HG03196 (cell line): Measurements from ENCODE around the gene DGAT2L6.

Experiments used
- ATAC-seq: cut with Tn5 transposase; IDR thresholded peaks from one replicate; pipeline ENCODE4 v1.9.1; 2021; ENCODE audit not compliant: unreplicated experiment

The DGAT2L6 gene

DNA sequence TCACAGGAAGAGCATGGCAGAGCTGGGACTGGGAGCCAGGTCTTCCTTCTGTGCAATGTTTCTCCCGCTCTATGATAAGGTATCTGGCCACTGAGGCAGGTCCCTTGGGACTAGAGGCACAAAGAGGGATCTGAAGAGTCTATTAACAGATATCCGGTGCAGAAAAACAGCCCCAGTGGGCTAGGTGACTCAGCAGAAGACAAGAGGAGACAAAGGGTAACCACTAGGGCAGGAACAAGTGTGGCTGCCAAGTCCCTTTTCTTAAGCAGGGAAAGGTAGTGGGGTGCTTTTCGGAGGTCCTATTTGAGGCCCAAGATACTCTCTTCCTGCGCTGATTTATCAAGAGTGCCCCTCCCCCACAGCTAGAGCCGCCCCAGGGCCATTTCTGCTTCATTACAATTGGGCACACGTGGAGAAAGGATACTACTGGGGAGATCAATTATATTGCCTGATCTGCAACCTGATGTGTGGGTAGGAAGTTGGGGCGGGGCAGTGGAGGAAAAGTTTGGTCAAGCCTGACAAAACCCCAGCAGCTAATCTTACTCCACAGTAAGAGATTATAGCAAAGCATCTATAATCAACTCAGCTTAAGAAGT lies at the start of gene DGAT2L6:
Gene DGAT2L6, plus strand, starts transcription at position 546 of the 596 bp plus-strand sequence. CDS start 100 bp downstream, outside the sequence.
- peak; percentile 79 for ATAC-seq

DNA sequence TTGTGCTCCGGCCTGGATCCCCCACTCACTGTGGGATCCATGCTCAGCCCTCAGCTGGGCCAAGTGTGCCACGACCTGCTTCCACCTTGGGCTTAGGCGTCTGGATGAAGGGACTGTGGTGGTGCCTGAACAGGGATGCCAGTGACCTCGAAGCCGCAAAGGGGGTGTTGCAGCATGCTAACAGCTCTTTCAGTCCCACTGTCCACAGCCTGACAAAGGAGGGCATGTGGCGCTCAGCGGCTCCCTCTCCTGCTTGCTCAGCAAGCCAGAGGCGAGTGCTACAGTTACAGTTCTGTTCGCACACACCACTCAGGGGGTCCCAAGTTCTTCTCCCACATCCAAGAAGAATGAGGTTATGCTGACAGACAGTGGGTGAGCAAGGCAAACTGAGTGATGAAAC lies 49.2 kb upstream of the DGAT2L6 start:
- ATAC-seq = no peak

- ATAC-seq = no peak
These were observed 47.5 kb upstream of the DGAT2L6 start for GRCh38 chrX:70129816-70130215.

DNA sequence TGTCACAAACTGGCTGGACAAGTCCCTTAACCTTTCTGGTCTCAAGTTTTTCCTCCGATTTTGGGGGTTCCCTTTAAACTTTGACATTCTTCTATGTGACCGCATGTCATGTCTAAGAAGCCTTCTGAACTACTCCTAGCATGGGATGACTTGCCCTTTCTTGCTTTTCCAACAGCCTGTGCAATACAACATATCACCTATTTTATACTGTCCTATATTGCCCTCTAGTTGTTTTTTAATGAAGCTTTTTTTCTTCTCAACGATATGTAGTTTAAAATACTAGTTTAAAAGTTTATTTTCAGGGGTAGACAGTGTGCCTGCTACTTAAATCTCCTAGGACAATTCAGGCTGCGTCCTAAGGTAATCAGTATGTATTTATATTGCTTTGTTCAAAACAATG lies 45.1 kb upstream of the DGAT2L6 start:
- no peak for ATAC-seq

DNA sequence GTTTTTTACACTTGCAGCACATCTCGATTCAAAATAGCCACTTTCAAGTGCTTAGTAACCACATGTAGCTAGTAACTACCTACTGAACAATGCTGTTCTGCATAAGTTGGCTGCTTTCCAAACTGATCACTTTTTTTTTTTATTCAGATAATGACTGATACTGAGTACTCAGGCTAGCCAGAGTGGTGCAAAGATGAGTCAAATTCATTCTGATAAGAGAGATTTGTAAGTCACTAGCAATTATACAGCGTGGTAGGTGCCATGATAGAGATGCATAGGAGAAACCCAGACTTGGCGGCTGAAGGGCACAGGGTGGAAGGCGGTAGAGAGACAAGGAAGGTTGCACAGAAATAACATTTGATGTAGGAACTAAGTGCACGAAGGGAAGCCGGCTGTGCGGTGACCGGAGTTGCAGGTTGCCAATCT lies 44.4 kb upstream of the DGAT2L6 start:
- ATAC-seq = no peak

GRCh38 chrX:70133303-70134115 lies 43.8 kb upstream of the DGAT2L6 start, which contains the start of gene IGBP1:
TSS of gene IGBP1 (plus strand) at chrX:70133447. CDS start at chrX:70133948, 501 bp downstream.
- peak; percentile 90 for ATAC-seq

GRCh38 chrX:70134116-70134477 lies 43.2 kb upstream of the DGAT2L6 start:
- ATAC-seq = no peak

DNA sequence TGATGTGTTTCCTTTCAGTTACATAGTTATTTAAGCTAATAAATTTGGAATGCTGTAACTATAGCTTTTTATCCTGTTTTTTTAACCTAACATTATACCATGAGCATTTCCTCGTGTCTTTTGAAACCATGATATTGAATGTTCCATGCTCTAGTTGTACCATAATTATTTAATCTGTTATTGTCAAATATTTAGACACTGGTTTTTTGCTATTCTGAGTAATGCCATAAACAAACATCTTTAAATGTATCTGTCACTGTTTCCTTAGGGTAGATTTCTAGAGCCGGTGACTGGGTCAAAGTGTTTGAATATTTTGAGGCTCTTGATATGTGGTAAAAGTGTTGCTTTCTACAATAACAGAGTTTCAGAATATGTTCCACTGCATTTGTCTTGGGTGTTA lies 38.7 kb upstream of the DGAT2L6 start:
- no peak for ATAC-seq

- ATAC-seq = no peak
These were observed 37.5 kb upstream of the DGAT2L6 start for GRCh38 chrX:70139736-70140135.

- no peak for ATAC-seq
These were observed 35.9 kb upstream of the DGAT2L6 start for GRCh38 chrX:70141373-70141772.

- no peak for ATAC-seq
These were observed 10.4 kb upstream of the DGAT2L6 start for GRCh38 chrX:70166601-70167590.

GRCh38 chrX:70168238-70169188 lies 8.8 kb upstream of the DGAT2L6 start:
- no peak for ATAC-seq

DNA sequence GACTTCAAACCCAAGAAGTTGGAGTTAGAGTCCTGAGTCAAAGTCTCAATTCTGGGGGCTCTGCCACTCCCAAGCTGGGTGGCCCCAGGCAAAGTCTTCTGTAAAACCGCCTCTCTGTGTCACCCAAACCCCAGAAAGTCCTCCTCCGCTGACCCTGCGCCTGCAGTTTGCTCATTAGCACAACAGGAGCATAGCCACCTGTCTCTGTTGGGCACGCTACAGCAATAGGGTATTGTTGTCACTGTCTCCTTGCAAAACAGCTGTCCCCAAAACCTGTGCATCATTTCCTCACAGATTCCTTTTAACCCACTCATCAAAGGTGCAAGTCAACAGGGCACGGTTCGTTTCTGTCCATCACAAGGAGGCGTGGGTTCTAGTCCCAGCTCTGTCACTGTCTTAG lies 8.0 kb upstream of the DGAT2L6 start:
- ATAC-seq = no peak

- no peak for ATAC-seq
These were observed 5.7 kb upstream of the DGAT2L6 start for GRCh38 chrX:70171624-70172023.

- no peak for ATAC-seq
These were observed 5.1 kb upstream of the DGAT2L6 start for GRCh38 chrX:70172221-70172620.

DNA sequence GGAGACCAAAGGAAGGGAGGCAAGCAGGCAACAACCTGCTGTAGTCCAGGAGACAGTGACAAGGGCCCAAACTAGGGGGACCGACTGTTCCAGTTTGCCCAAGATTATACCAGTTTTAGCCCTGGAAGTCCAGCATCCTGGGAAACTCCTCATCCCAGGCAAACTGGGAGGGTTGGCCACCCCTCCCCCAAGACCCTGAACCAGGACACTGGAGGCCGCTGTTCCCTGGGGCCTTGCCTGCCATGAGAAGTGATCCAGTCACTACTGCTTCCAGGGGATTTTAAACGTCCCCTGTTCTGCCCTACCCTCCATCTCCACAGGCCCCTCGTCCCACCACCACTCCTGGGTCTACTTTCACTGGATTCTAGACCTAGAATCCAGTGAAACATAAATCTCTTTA lies 4.3 kb upstream of the DGAT2L6 start:
- no peak for ATAC-seq

GRCh38 chrX:70174754-70175153 lies 2.5 kb upstream of the DGAT2L6 start:
- no peak for ATAC-seq

DNA sequence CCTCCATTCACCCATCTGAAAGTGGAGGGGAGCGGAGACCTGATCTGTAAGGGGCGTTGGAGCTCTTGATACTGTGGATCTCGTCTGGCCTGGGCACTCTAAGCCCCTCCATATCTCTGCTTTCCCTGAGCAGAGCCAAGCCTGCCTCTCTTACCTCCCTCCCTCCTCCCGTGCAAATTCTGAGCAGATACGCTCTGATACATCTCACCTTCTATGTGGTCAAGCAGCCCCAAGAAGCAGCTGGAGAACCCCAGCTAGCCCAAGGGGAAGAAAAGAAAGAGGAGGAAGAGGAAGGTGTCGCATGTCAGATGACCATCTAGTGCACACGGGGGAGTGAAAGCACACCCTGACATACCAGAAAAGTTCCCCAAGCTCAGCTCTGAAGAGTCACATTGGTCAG lies 1.9 kb upstream of the DGAT2L6 start:
- ATAC-seq = no peak

DNA sequence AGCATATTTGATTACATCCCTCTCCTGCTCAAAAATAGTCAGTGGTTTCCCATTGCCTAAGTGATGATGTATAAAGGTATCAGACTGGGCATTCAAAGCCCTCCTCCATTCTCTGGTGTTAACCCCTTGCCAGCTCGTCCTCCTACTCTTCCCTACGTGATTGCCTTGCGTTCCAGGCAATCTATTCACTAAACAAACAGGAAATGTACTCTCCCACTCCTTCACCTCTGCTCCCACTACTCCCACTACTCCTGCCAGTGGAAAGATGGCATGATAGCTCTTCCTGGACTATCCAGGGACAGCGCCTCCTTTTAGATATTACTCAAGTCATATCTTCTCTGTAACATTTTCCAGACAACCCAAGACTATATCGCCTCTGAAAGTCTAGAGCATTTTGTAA lies 5.8 kb downstream of the DGAT2L6 start:
- ATAC-seq = no peak

GRCh38 chrX:70190225-70190624 lies 12.9 kb downstream of the DGAT2L6 start:
- no peak for ATAC-seq
